SK-N-MC (cell line): ENCODE measurements around the gene DIPK1B.

Experiments used
- EZH2 ChIP-seq: fragments of 200-600 bp; sonication (generic); IDR thresholded peaks from one replicate; pipeline ENCODE4 v1.6.1; 2017; ENCODE audit warnings: antibody characterized with exemption
- FOXP2 ChIP-seq: optimal IDR thresholded peaks from 2 replicates; pipeline ENCODE3; 2011; ENCODE audit warnings: mild to moderate bottlenecking, moderate library complexity; ENCODE audit not compliant: insufficient read depth; ENCODE audit errors: extremely low read length, control extremely low read depth
- POLR2AphosphoS5 ChIP-seq: IDR thresholded peaks from 2 replicates; pipeline ENCODE4 v1.6.1; 2012; ENCODE audit warnings: mild to moderate bottlenecking, low read depth, low read length, borderline replicate concordance

GRCh38 chr9:136723989-136724388, 11.6 kb downstream of the DIPK1B start:
- TF ChIP-seq POLR2AphosphoS5 (no peak), EZH2 (no peak), FOXP2 (no peak)
